Vagina (tissue), 2 donors: ENCODE measurements around the gene CCDC137. TPM values are rescaled to one million over a fixed set of nuclear protein-coding genes. Genes with fewer than 3 reads are reported as not detected.

Experiments
- DNase-seq, 2 donors: peaks; one replicate each; pipeline ENCODE4 v3.0.0-alpha.2; 2017; ENCODE audit errors: extremely low spot score in 2 of 2
- H3K27ac ChIP-seq: fragments of 200-600 bp; sonication (generic); one replicate; pipeline ENCODE4 v1.5.1; 2019
- H3K27me3 ChIP-seq: fragments of 200-600 bp; sonication (generic); one replicate; pipeline ENCODE4 v1.5.1; 2019
- H3K36me3 ChIP-seq, 2 donors: fragments of 200-600 bp; sonication (generic); one replicate each; pipeline ENCODE4 v1.5.1; 2017 to 2019
- H3K4me1 ChIP-seq: fragments of 200-600 bp; sonication (generic); one replicate; pipeline ENCODE4 v1.5.1; 2019
- H3K4me3 ChIP-seq, 2 donors: fragments of 200-600 bp; sonication (generic); 1 replicate in 1 of 2; 2 replicates in 1 of 2; pipeline ENCODE4 v1.5.1; 2016 to 2019
- H3K9me3 ChIP-seq: fragments of 200-600 bp; sonication (generic); one replicate; pipeline ENCODE4 v1.5.1; 2019
- POLR2A ChIP-seq, 2 donors: fragments of 450-650 bp; IDR thresholded peaks; one replicate each; pipeline ENCODE4 v1.6.1; 2017; ENCODE audit warnings: antibody characterized with exemption in 2 of 2, mild to moderate bottlenecking in 2 of 2, moderate library complexity in 2 of 2
- POLR2AphosphoS5 ChIP-seq, 2 donors: sonication (generic); formaldehyde crosslinking; IDR thresholded peaks; one replicate each; pipeline ENCODE4 v1.9.0; 2017; ENCODE audit warnings: antibody characterized with exemption in 2 of 2, mild to moderate bottlenecking in 2 of 2, low read depth in 1 of 2; ENCODE audit not compliant: insufficient read depth in 1 of 2
- intact Hi-C: fragments of 100-400 bp; cut with DNase I; formaldehyde crosslinking; loops from one replicate; pipeline ENCODE4 v1.15.1; 2023
- total RNA-seq: library from RNA; depleted of rRNA; stranded (reverse); fragments of >200 nt; gene quantifications from one replicate; pipeline ENCODE4 v1.2.3, GENCODE V29; 2016
- TF ChIP-seq, protein P1 (sequence below), 3 experiments: fragments of 450-650 bp in 2 of 3; fragments of 200-600 bp in 1 of 3; sonication (generic) in 1 of 3; IDR thresholded peaks; one replicate each; pipeline ENCODE4 v1.5.1; 2017 to 2019; ENCODE audit warnings: antibody characterized with exemption in 3 of 3, mild to moderate bottlenecking in 2 of 3, moderate library complexity in 2 of 3

The CCDC137 gene
- total RNA-seq, 1 donor from 2014 or later, result 13.8 TPM

DNA sequence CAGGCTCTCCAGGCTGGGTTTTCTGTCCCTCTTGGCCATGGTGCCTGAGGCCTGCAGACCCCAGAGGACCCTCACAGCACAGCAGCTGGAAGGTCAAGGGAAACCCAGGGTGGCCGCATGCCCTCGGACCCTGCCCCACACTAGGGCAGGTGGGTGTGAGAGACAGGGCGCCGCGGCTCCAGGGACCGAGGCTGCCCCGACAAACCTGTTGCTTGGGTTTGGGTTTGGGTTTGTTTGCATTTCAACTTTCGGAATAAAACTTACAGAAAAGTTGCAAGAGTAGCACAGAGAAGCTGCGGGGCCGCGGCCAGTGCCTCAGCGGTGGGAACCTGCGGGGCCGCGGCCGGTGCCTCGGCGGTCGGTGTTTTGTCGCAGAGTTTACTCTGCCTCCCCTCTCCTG lies 25.1 kb downstream of the CCDC137 start:
- no peak overlapping the region for H3K27ac ChIP-seq
- no peak overlapping the region for H3K4me3 ChIP-seq
- intact Hi-C loops, result no loop called here
- H3K9me3 ChIP-seq, result no peaks in the 10 kb centered on the region
- peaks cover 0 to 96% of the 10 kb centered on the region in 2 donors for H3K36me3 ChIP-seq
- H3K27me3 ChIP-seq, result no peaks in the 10 kb centered on the region
- no peak for DNase-seq
- TF ChIP-seq POLR2AphosphoS5 (IDR thresholded peaks at IDR 0.05; ENCODE audit: insufficient read depth in 1 of 2, low read depth in 1 of 2), result no peak
- no peak for TF ChIP-seq POLR2A (IDR thresholded peaks at IDR 0.05)
- TF ChIP-seq, protein P1, sequence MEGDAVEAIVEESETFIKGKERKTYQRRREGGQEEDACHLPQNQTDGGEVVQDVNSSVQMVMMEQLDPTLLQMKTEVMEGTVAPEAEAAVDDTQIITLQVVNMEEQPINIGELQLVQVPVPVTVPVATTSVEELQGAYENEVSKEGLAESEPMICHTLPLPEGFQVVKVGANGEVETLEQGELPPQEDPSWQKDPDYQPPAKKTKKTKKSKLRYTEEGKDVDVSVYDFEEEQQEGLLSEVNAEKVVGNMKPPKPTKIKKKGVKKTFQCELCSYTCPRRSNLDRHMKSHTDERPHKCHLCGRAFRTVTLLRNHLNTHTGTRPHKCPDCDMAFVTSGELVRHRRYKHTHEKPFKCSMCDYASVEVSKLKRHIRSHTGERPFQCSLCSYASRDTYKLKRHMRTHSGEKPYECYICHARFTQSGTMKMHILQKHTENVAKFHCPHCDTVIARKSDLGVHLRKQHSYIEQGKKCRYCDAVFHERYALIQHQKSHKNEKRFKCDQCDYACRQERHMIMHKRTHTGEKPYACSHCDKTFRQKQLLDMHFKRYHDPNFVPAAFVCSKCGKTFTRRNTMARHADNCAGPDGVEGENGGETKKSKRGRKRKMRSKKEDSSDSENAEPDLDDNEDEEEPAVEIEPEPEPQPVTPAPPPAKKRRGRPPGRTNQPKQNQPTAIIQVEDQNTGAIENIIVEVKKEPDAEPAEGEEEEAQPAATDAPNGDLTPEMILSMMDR (IDR thresholded peaks at IDR 0.05), result no peak
- peaks cover 7% of the 10 kb centered on the region for H3K4me1 ChIP-seq

GRCh38 chr17:81693509-81694210 lies 27.1 kb downstream of the CCDC137 start:
- no peaks in the 10 kb centered on the region for H3K27me3 ChIP-seq
- TF ChIP-seq, protein P1 (IDR thresholded peaks at IDR 0.05), result no peak
- TF ChIP-seq POLR2A (IDR thresholded peaks at IDR 0.05) (no peak), POLR2AphosphoS5 (IDR thresholded peaks at IDR 0.05; ENCODE audit: insufficient read depth in 1 of 2, low read depth in 1 of 2) (no peak)

GRCh38 chr17:81694810-81695209 lies 28.3 kb downstream of the CCDC137 start:
- Histone ChIP-seq H3K4me1 (no peaks in the 10 kb centered on the region), H3K36me3 (peaks cover 0 to 87% of the 10 kb centered on the region in 2 donors), H3K27ac (no peak overlapping the region), H3K4me3 (no peak overlapping the region), H3K27me3 (no peaks in the 10 kb centered on the region), H3K9me3 (no peaks in the 10 kb centered on the region)
- intact Hi-C loops, result no loop called here
- TF ChIP-seq, protein P1 (IDR thresholded peaks at IDR 0.05), result no peak
- TF ChIP-seq POLR2AphosphoS5 (IDR thresholded peaks at IDR 0.05; ENCODE audit: insufficient read depth in 1 of 2, low read depth in 1 of 2), result no peak
- TF ChIP-seq POLR2A (IDR thresholded peaks at IDR 0.05), result no peak
- no peak for DNase-seq

More at GRCh38 chr17:81693509-81694210, 27.1 kb downstream of the CCDC137 start:
- no peaks in the 10 kb centered on the region for H3K9me3 ChIP-seq
- DNase-seq, result no peak
- intact Hi-C loops, result no loop called here
- H3K27ac ChIP-seq, result no peak overlapping the region
- peaks cover 0 to 92% of the 10 kb centered on the region in 2 donors for H3K36me3 ChIP-seq
- H3K4me1 ChIP-seq, result no peaks in the 10 kb centered on the region
- H3K4me3 ChIP-seq, result no peak overlapping the region

- intact Hi-C loops, result no loop called here
These were observed 28.7 kb downstream of the CCDC137 start for GRCh38 chr17:81695211-81695610.

More at GRCh38 chr17:81695211-81695610, 28.7 kb downstream of the CCDC137 start:
- no peaks in the 10 kb centered on the region for H3K4me1 ChIP-seq
- no peak for DNase-seq
- H3K9me3 ChIP-seq, result no peaks in the 10 kb centered on the region
- H3K27ac ChIP-seq, result no peak overlapping the region
- H3K27me3 ChIP-seq, result no peaks in the 10 kb centered on the region
- H3K4me3 ChIP-seq, result no peak overlapping the region
- H3K36me3 ChIP-seq, result peaks cover 0 to 83% of the 10 kb centered on the region in 2 donors
- TF ChIP-seq, protein P1 (IDR thresholded peaks at IDR 0.05), result no peak
- TF ChIP-seq POLR2A (IDR thresholded peaks at IDR 0.05) (no peak), POLR2AphosphoS5 (IDR thresholded peaks at IDR 0.05; ENCODE audit: insufficient read depth in 1 of 2, low read depth in 1 of 2) (no peak)
